ENCODE results near the gene KCNC3. TPM values are rescaled to one million over a fixed set of nuclear protein-coding genes. Genes with fewer than 3 reads are reported as not detected.
"Not testable (repeated sequence)": the region's sequence is repeated elsewhere in the genome, so short reads cannot be mapped to it uniquely, and the experiment has no call there.

KCNC3 gene
- total and polyA plus RNA-seq, 10 of the 15 experiments (the other 5 are each of a cell fraction or from before 2014, with no cell fraction given), result 0.08 to 3.8 (median 0.44) TPM; not detected in 2

DNA sequence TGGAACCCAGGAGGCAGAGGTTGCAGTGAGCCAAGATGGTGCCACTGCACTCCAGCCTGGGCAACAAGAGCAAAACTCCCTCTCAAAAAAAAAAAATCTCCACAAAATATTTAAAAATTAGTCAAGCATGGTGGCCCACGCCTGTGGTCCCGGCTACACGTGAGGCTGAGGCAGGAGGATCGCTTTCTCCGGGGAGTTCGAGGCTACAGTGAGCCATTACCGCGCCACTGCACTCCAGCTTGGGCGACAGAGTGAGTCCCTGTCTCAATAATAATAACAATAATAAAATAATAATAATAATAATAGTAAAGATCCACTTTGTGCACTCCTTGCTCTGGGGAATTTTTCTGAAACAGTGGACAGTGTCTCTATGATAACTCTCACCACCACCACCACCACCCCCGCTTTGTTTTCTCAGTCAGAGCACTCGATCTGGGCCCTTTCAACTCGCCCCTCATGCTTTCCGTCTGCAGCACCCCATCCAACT, 27.6 kb upstream of the KCNC3 start:
- peak overlapping the region; percentile 89; the same call in 1 of the 2 replicates for H3K9ac ChIP-seq (ENCODE audit: control insufficient read depth, insufficient read depth, low read length)
- peaks cover 39% of the 10 kb centered on the region for H3K4me1 ChIP-seq (ENCODE audit: control insufficient read depth, insufficient read depth, low read length)
- FAIRE-seq (no peak), ATAC-seq (no peak), DNase-seq (ENCODE audit: low read depth, low spot score) (no peak)
- TF ChIP-seq SREBF1 (IDR thresholded peaks at IDR 0.05; ENCODE audit: low read length), result no peak
- TF ChIP-seq ZNF207 (IDR thresholded peaks at IDR 0.05; ENCODE audit: borderline replicate concordance), result no peak
- TF ChIP-seq RCOR1 (conservative IDR thresholded peaks at IDR 0.05; ENCODE audit: low read depth, low read length), result no peak
- TF ChIP-seq MYC (IDR thresholded peaks at IDR 0.05; ENCODE audit: insufficient read depth, insufficient read length, insufficient replicate concordance, low read length, severe bottlenecking), result no peak
- no peak for TF ChIP-seq NR2F1 (conservative IDR thresholded peaks at IDR 0.05)
- TF ChIP-seq RB1 (IDR thresholded peaks at IDR 0.05; ENCODE audit: borderline replicate concordance), result no peak
- no peak for TF ChIP-seq JUNB (IDR thresholded peaks at IDR 0.05)
- TF ChIP-seq TCF7 (IDR thresholded peaks at IDR 0.05; ENCODE audit: borderline replicate concordance), result no peak
- TF ChIP-seq, protein P1, sequence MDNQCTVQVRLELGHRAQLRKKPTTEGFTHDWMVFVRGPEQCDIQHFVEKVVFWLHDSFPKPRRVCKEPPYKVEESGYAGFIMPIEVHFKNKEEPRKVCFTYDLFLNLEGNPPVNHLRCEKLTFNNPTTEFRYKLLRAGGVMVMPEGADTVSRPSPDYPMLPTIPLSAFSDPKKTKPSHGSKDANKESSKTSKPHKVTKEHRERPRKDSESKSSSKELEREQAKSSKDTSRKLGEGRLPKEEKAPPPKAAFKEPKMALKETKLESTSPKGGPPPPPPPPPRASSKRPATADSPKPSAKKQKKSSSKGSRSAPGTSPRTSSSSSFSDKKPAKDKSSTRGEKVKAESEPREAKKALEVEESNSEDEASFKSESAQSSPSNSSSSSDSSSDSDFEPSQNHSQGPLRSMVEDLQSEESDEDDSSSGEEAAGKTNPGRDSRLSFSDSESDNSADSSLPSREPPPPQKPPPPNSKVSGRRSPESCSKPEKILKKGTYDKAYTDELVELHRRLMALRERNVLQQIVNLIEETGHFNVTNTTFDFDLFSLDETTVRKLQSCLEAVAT (IDR thresholded peaks at IDR 0.05), result no peak
- no peak for TF ChIP-seq BRCA1 (IDR thresholded peaks at IDR 0.05; ENCODE audit: low read depth, low read length)
- no peak for TF ChIP-seq SRF (IDR thresholded peaks at IDR 0.05; ENCODE audit: low read depth in 2 of 2, low read length in 2 of 2)
- no peaks in the 10 kb centered on the region for H3K36me3 ChIP-seq (ENCODE audit: control insufficient read depth in 2 of 2, insufficient read depth in 2 of 2, low read length in 1 of 2)
- no peaks in the 10 kb centered on the region for H3K27me3 ChIP-seq (replicated peaks in 1 of 2; ENCODE audit: control insufficient read depth in 2 of 2, insufficient read depth in 2 of 2, low read length in 1 of 2)
- H3K27ac ChIP-seq (ENCODE audit: control insufficient read depth, insufficient read depth), result peak overlapping the region; percentile 95; the same call in 1 of the 2 replicates
- RAD21 ChIA-PET (ENCODE audit: unreplicated experiment), result interaction anchor here (0.6 to 3.7 kb wide), 28 partner anchors 10 to 532 kb away, joined by 3 to 72 read pairs (median 4); partner anchors contain the start of genes KCNC3, NAPSA, NR1H2 and POLD1
- no peak overlapping the region; the same call in 1 of the 2 replicates for H2AFZ ChIP-seq (ENCODE audit: control insufficient read depth, low read depth, low read length)
- peaks cover 2% of the 10 kb centered on the region; the same call in 2 of the 3 replicates for H3K9me3 ChIP-seq (replicated peaks; ENCODE audit: control insufficient read depth, insufficient read depth, low read length)
- H4K20me1 ChIP-seq (ENCODE audit: control insufficient read depth, insufficient read depth), result no peaks in the 10 kb centered on the region
- POLR2A ChIA-PET, result interaction anchor here (0.6 to 3.0 kb wide), 18 partner anchors 9 to 120 kb away, joined by 3 to 18 read pairs (median 4); partner anchors contain the start of genes KCNC3, MYBPC2, NAPSA and SPIB
- H3K4me2 ChIP-seq (ENCODE audit: control insufficient read depth, insufficient read depth), result peak overlapping the region; percentile 100
- CTCF ChIA-PET, result interaction anchor here (0.7 to 6.2 kb wide), 30 partner anchors 9 to 565 kb away, joined by 3 to 120 read pairs (median 6); partner anchors contain the start of genes KCNC3, NAPSA, NR1H2 and POLD1
- H3K4me3 ChIP-seq, result no peak overlapping the region
- BruUV-seq (replicated peaks), result no TSS peak
- SMC1A ChIA-PET (ENCODE audit: uncharacterized antibody, unreplicated experiment), result interaction anchor here (0.9 to 3.8 kb wide), 16 partner anchors 10 to 565 kb away, joined by 3 to 68 read pairs (median 6); partner anchors contain the start of genes KCNC3, NAPSA, NR1H2 and POLD1
- no peaks in the 10 kb centered on the region for H3K79me2 ChIP-seq (ENCODE audit: control insufficient read depth, insufficient read depth, low read length)
- in situ Hi-C loops (cut with MboI) (loop anchor here (5.0 to 10.0 kb wide), 2 partner anchors 431 to 538 kb away; no protein-coding TSS in a partner anchor), intact Hi-C loops (cut with micrococcal nuclease; ENCODE audit: unreplicated experiment) (loop anchor here (1.0 to 10.0 kb wide), 6 partner anchors 58 to 538 kb away; no protein-coding TSS in a partner anchor)
- WGBS (ENCODE audit: insufficient coverage, insufficient replicate concordance, low lambda C conversion rate, missing lambda C conversion rate), result 7% methylated on average over 13 of the region's 13 CpGs

DNA sequence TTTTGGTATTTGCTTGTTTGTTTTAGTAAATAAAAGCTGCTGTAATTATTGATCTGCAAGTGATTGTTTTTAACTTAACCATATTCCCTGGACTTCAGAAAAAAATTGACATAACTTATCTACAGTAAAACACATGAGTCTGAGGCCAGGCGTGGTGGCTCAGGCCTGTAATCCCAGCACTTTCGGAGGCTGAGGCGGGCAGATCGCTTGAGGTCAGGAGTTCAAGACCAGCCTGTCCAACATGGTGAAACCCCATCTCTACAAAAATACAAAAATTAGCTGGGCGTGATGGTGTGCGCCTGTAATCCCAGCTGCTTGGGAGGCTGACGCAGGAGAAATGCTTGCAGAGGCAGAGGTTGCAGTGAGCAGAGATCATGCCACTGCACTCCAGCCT, 24.3 kb upstream of the KCNC3 start:
- H3K4me2 ChIP-seq (ENCODE audit: control insufficient read depth, insufficient read depth); H3K27ac ChIP-seq (ENCODE audit: control insufficient read depth, insufficient read depth); H3K9ac ChIP-seq (ENCODE audit: control insufficient read depth, insufficient read depth, low read length); H4K20me1 ChIP-seq (ENCODE audit: control insufficient read depth, insufficient read depth); H3K36me3 ChIP-seq (ENCODE audit: control insufficient read depth in 2 of 2, insufficient read depth in 2 of 2, low read length in 1 of 2); H3K27me3 ChIP-seq (replicated peaks in 1 of 2; ENCODE audit: control insufficient read depth in 2 of 2, insufficient read depth in 2 of 2, low read length in 1 of 2); FAIRE-seq; BruUV-seq (replicated peaks); ATAC-seq; H3K79me2 ChIP-seq (ENCODE audit: control insufficient read depth, insufficient read depth, low read length); H3K4me3 ChIP-seq; POLR2A ChIA-PET; DNase-seq (ENCODE audit: low read depth, low spot score); H3K9me3 ChIP-seq (replicated peaks; ENCODE audit: control insufficient read depth, insufficient read depth, low read length); H2AFZ ChIP-seq (ENCODE audit: control insufficient read depth, low read depth, low read length): not testable (repeated sequence)
- RAD21 ChIA-PET (ENCODE audit: unreplicated experiment), result interaction anchor here (0.7 to 4.0 kb wide), 4 partner anchors 12 to 203 kb away, joined by 3 to 17 read pairs (median 4); partner anchors contain the start of gene KCNC3
- 90% methylated on average over 7 of the region's 7 CpGs for WGBS (ENCODE audit: insufficient coverage, insufficient replicate concordance, low lambda C conversion rate, missing lambda C conversion rate)
- intact Hi-C loops (cut with micrococcal nuclease; ENCODE audit: unreplicated experiment), result loop anchor here (10.0 kb wide), 2 partner anchors 181 to 541 kb away; no protein-coding TSS in a partner anchor
- SMC1A ChIA-PET (ENCODE audit: uncharacterized antibody, unreplicated experiment), result interaction anchor here (1.0 to 1.6 kb wide), 4 partner anchors 13 to 158 kb away, joined by 3 to 4 read pairs (median 4); no protein-coding TSS in a partner anchor
- H3K4me1 ChIP-seq (ENCODE audit: control insufficient read depth, insufficient read depth, low read length), result peaks cover 29% of the 10 kb centered on the region
- in situ Hi-C loops (cut with MboI), result loop anchor here (10.0 kb wide), 1 partner anchor 541 kb away; no protein-coding TSS in a partner anchor
- CTCF ChIA-PET, result interaction anchor here (2.0 to 3.0 kb wide), 3 partner anchors 13 to 107 kb away, joined by 6 to 13 read pairs (median 7); no protein-coding TSS in a partner anchor
